A673 (cell line): ENCODE measurements around the gene UBE2A. TPM values are rescaled to one million over a fixed set of nuclear protein-coding genes. Genes with fewer than 3 reads are reported as not detected.

Source experiments
- BruUV-seq: library from RNA; stranded (reverse); fragments of 400-500 nt; replicated peaks from 2 replicates; lab custom pipeline; 2021; lab: Mats Ljungman, UMichigan
- CTCF ChIA-PET: fragments of 300-600 bp; sonication (Branson Sonifier 250); formaldehyde crosslinking; loops from one replicate; lab custom pipeline; 2022; ENCODE audit warnings: antibody characterized with exemption; lab: Charles Lee
- POLR2A ChIA-PET: fragments of 300-600 bp; sonication (Branson Sonifier 250); formaldehyde crosslinking; loops from one replicate; lab custom pipeline; 2022; ENCODE audit warnings: antibody characterized with exemption; ENCODE audit not compliant: low non-redundant PET; lab: Charles Lee
- DNase-seq: peaks from one replicate; pipeline ENCODE4 v3.0.0-alpha.2; 2015; ENCODE audit warnings: low spot score
- H3K27ac ChIP-seq: fragments of 200-600 bp; sonication (generic); 2 replicates; pipeline ENCODE4 v1.5.1; 2016; ENCODE audit warnings: mixed run types, low read depth, mild to moderate bottlenecking, mixed read lengths, antibody characterized with exemption, low read length; ENCODE audit not compliant: poor library complexity, severe bottlenecking
- H3K27me3 ChIP-seq: fragments of 200-600 bp; sonication (generic); replicated peaks from 2 replicates; pipeline ENCODE4 v1.6.1; 2017; ENCODE audit warnings: mixed run types, low read depth, mild to moderate bottlenecking, mixed read lengths, antibody characterized with exemption, low read length; ENCODE audit not compliant: insufficient read depth, poor library complexity
- H3K36me3 ChIP-seq: fragments of 200-600 bp; sonication (generic); 2 replicates; pipeline ENCODE4 v1.6.1; 2016; ENCODE audit warnings: mixed run types, mild to moderate bottlenecking, mixed read lengths, antibody characterized with exemption, low read length; ENCODE audit not compliant: insufficient read depth, poor library complexity, severe bottlenecking
- H3K4me1 ChIP-seq: fragments of 200-600 bp; sonication (generic); 2 replicates; pipeline ENCODE4 v1.6.1; 2017; ENCODE audit warnings: mixed run types, mild to moderate bottlenecking, mixed read lengths, antibody characterized with exemption, low read length; ENCODE audit not compliant: insufficient read depth, poor library complexity, severe bottlenecking
- H3K4me3 ChIP-seq: fragments of 200-600 bp; sonication (generic); 2 replicates; pipeline ENCODE4 v1.5.1; 2016; ENCODE audit warnings: low read depth, mixed run types, mild to moderate bottlenecking, mixed read lengths, low read length; ENCODE audit not compliant: poor library complexity, severe bottlenecking
- H3K9me3 ChIP-seq: fragments of 200-600 bp; sonication (generic); 2 replicates; pipeline ENCODE4 v1.6.1; 2016; ENCODE audit warnings: mixed run types, low read depth, mild to moderate bottlenecking, mixed read lengths, antibody characterized with exemption, low read length; ENCODE audit not compliant: poor library complexity, severe bottlenecking
- EZH2 ChIP-seq: fragments of 200-600 bp; sonication (generic); IDR thresholded peaks from 2 replicates; pipeline ENCODE4 v1.6.1; 2017; ENCODE audit warnings: borderline replicate concordance, low read depth, mild to moderate bottlenecking, mixed read lengths, antibody characterized with exemption, low read length; ENCODE audit not compliant: poor library complexity, severe bottlenecking
- intact Hi-C: fragments of 100-400 bp; cut with micrococcal nuclease; formaldehyde crosslinking; loops from one replicate; pipeline ENCODE4 v1.10.0; 2022; ENCODE audit not compliant: unreplicated experiment
- total RNA-seq: library from RNA; stranded (reverse); gene quantifications from 2 replicates; pipeline ENCODE4 v1.2.3, GENCODE V29; 2021
- TF ChIP-seq, protein P1 (sequence below): fragments of 300-800, 200-600 bp; sonication (generic); conservative IDR thresholded peaks from 2 replicates; pipeline ENCODE4 v1.5.1; 2017; ENCODE audit warnings: low read depth, mild to moderate bottlenecking, antibody characterized with exemption, low read length, moderate library complexity, mixed read lengths

Gene UBE2A
- total RNA-seq, 1 experiment from 2014 or later, result 85.3 TPM

DNA sequence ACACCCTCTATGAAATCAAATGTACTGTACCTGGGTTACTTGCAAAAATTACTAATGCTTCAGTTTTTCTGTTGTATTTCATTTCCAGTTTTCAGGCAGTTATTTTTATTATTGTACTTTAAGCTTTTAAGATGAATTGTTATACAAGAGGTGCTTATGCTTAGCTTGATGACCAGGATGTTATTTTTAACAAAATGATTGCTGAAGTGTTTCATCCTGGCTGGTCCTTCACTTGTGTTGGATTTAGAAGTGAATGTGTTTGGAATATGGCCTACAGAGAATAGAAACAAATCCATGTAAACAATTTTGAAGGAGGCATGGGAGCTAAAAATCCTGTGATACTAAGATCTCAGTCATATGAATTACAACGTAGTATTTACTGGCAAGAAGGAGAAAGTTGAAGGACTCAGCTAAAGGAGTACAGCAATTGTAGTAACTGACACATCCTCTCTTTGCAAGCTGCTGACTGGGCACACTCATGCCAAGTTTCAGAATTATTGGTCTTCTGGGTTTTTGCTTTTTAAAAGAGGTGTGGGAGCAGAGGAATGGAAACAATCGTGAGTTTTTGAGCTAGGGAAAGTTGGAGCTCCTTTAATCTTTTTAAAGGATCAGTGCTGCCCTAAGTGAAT lies 9.2 kb downstream of the UBE2A start:
- Histone ChIP-seq H3K36me3 (no peaks in the 10 kb centered on the region), H3K27me3 (no peaks in the 10 kb centered on the region), H3K9me3 (no peaks in the 10 kb centered on the region), H3K4me1 (no peaks in the 10 kb centered on the region), H3K27ac (no peak overlapping the region), H3K4me3 (no peak overlapping the region)
- no peak for TF ChIP-seq EZH2
- TF ChIP-seq, protein P1, sequence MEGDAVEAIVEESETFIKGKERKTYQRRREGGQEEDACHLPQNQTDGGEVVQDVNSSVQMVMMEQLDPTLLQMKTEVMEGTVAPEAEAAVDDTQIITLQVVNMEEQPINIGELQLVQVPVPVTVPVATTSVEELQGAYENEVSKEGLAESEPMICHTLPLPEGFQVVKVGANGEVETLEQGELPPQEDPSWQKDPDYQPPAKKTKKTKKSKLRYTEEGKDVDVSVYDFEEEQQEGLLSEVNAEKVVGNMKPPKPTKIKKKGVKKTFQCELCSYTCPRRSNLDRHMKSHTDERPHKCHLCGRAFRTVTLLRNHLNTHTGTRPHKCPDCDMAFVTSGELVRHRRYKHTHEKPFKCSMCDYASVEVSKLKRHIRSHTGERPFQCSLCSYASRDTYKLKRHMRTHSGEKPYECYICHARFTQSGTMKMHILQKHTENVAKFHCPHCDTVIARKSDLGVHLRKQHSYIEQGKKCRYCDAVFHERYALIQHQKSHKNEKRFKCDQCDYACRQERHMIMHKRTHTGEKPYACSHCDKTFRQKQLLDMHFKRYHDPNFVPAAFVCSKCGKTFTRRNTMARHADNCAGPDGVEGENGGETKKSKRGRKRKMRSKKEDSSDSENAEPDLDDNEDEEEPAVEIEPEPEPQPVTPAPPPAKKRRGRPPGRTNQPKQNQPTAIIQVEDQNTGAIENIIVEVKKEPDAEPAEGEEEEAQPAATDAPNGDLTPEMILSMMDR, result no peak
- intact Hi-C loops, result no loop called here
- POLR2A ChIA-PET, result interaction anchor here (0.5 to 0.6 kb wide), 2 partner anchors 49 to 140 kb away, joined by 5 to 6 read pairs; no protein-coding TSS in a partner anchor
- no peak for DNase-seq
- BruUV-seq, result TSS peak; percentile 11
- CTCF ChIA-PET, result no interaction called here

DNA sequence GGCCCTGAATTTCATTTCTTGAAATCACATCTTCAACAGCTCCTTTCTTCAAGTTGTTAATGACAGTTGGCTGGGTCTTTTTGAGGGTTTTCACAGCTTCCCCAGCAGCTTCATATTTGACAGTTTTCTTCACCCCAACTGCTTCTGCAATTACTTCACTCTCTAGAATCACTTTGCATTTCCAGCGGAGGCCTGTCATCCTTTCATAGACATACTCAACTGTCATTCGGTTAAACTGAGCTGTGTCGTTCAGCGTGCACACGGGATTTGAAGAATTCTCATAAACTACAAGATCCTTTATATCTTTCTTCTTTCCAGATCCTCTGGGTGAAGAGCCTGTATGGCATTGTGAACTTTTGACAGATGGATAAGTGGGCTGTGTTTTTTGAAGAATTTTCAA lies 15.4 kb downstream of the UBE2A start:
- TF ChIP-seq, protein P1, result no peak
- TF ChIP-seq EZH2, result no peak
- BruUV-seq, result TSS peak; percentile 32
- no peak overlapping the region for H3K27ac ChIP-seq
- DNase-seq, result no peak
- peaks cover 26% of the 10 kb centered on the region for H3K36me3 ChIP-seq
- ChIA-PET CTCF (no interaction called here), POLR2A (no interaction called here)
- no peaks in the 10 kb centered on the region for H3K9me3 ChIP-seq
- H3K4me3 ChIP-seq, result no peak overlapping the region
- H3K4me1 ChIP-seq, result no peaks in the 10 kb centered on the region
- intact Hi-C loops, result loop anchor here (5.0 kb wide), 1 partner anchor 73 kb away; no protein-coding TSS in a partner anchor
- H3K27me3 ChIP-seq, result no peaks in the 10 kb centered on the region

DNA sequence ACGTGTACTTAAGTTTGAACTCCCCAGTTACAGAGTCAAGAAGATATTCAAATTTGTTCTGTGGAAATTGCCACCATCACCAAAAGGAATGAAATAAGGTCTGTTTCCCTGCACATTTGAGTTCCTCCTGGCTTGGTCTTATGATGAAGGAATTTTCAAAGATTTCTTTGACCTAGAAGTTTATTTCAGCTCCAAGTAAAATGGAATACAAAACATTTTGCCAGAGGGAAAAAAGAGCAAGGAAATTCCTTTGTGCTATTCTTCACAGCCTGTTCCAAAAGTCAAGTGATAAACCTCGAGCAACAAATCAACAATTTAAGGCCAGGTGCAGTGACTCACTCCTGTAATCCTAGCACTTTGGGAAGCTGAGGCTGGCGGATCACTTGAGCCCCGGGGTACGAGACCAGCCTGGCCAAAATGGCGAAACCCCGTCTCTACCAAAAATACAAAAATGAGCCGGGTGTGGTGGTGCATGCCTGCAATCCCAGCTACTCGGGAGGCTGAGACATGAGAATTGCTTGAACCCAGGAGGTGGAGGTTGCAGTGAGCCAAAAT lies 28.4 kb downstream of the UBE2A start:
- no peaks in the 10 kb centered on the region for H3K9me3 ChIP-seq
- no peak for DNase-seq
- H3K27ac ChIP-seq, result no peak overlapping the region
- no peak overlapping the region for H3K4me3 ChIP-seq
- H3K36me3 ChIP-seq, result peaks cover 5% of the 10 kb centered on the region
- no peak for TF ChIP-seq EZH2
- TF ChIP-seq, protein P1, result no peak
- ChIA-PET POLR2A (no interaction called here), CTCF (no interaction called here)
- intact Hi-C loops, result no loop called here
- no peaks in the 10 kb centered on the region for H3K27me3 ChIP-seq
- H3K4me1 ChIP-seq, result no peaks in the 10 kb centered on the region
- BruUV-seq, result no TSS peak
